CD4-positive, alpha-beta T cell treated with Interleukin-4 for 4 hours (primary cell): ENCODE data around the gene RAB35.

Source experiments
- DNase-seq: peaks from one replicate; pipeline ENCODE4 v3.0.0-alpha.2; 2020

The RAB35 gene

GRCh38 chr12:120081641-120082040 is 34.9 kb downstream of the RAB35 start:
- DNase-seq: no peak

GRCh38 chr12:120079411-120080400 is 36.8 kb downstream of the RAB35 start:
- no peak for DNase-seq

GRCh38 chr12:120078868-120079267 is 37.7 kb downstream of the RAB35 start:
- DNase-seq: no peak

- no peak for DNase-seq
Measured at GRCh38 chr12:120077260-120077659, 39.3 kb downstream of the RAB35 start.

GRCh38 chr12:120076651-120077050 is 39.9 kb downstream of the RAB35 start:
- no peak for DNase-seq

- DNase-seq: no peak
Measured at GRCh38 chr12:120075034-120075616, 41.4 kb downstream of the RAB35 start.

- DNase-seq: no peak
Measured at GRCh38 chr12:120072472-120073249, 43.9 kb downstream of the RAB35 start.

GRCh38 chr12:120071493-120072020 is 45.0 kb downstream of the RAB35 start:
- no peak for DNase-seq

- DNase-seq: no peak
Measured at GRCh38 chr12:120069278-120069677, 47.3 kb downstream of the RAB35 start.

GRCh38 chr12:120067901-120068300 is 48.7 kb downstream of the RAB35 start:
- DNase-seq: no peak

- no peak for DNase-seq
Measured at GRCh38 chr12:120067084-120067869, 49.3 kb downstream of the RAB35 start.

GRCh38 chr12:120066341-120066740 is 50.2 kb downstream of the RAB35 start:
- DNase-seq: no peak

GRCh38 chr12:120065472-120065871 is 51.1 kb downstream of the RAB35 start:
- DNase-seq: no peak

GRCh38 chr12:120064054-120064940 is 52.3 kb downstream of the RAB35 start:
- no peak for DNase-seq

GRCh38 chr12:120062976-120063579 is 53.5 kb downstream of the RAB35 start:
- no peak for DNase-seq

- no peak for DNase-seq
Measured at GRCh38 chr12:120061575-120062214, 54.9 kb downstream of the RAB35 start.

GRCh38 chr12:120060717-120061116 is 55.8 kb downstream of the RAB35 start:
- no peak for DNase-seq

- DNase-seq: no peak
Measured at GRCh38 chr12:120060196-120060595, 56.4 kb downstream of the RAB35 start.

GRCh38 chr12:120056739-120057138 is 59.8 kb downstream of the RAB35 start:
- DNase-seq: no peak
